ENCODE data around the gene SSBP4.

The SSBP4 gene

GRCh38 chr19:18443406-18443805, 24.2 kb downstream of the SSBP4 start:
- no peak for TF ChIP-seq CTCF (IDR thresholded peaks at IDR 0.05; ENCODE audit: low read depth, low read length)
- no peak overlapping the region for H3K4me3 ChIP-seq (replicated peaks in 1 of 2; ENCODE audit: low read depth in 2 of 2, low read length in 2 of 2)

GRCh38 chr19:18443831-18444230, 24.6 kb downstream of the SSBP4 start:
- DNase-seq (ENCODE audit: low read depth in 2 of 2) = no peak
- no peak for TF ChIP-seq CTCF (IDR thresholded peaks at IDR 0.05; ENCODE audit: low read depth, low read length)
- H3K4me3 ChIP-seq (replicated peaks in 1 of 2; ENCODE audit: low read depth in 2 of 2, low read length in 2 of 2) = no peak overlapping the region

More at GRCh38 chr19:18443406-18443805, 24.2 kb downstream of the SSBP4 start:
- DNase-seq (ENCODE audit: low read depth in 2 of 2) = no peak

GRCh38 chr19:18444513-18444912, 25.3 kb downstream of the SSBP4 start:
- no peak for TF ChIP-seq CTCF (IDR thresholded peaks at IDR 0.05; ENCODE audit: low read depth, low read length)
- DNase-seq (ENCODE audit: low read depth in 2 of 2) = no peak
- H3K4me3 ChIP-seq (replicated peaks in 1 of 2; ENCODE audit: low read depth in 2 of 2, low read length in 2 of 2) = no peak overlapping the region

GRCh38 chr19:18445262-18445948, 26.2 kb downstream of the SSBP4 start:
- DNase-seq (ENCODE audit: low read depth in 2 of 2) = no peak
- TF ChIP-seq CTCF (IDR thresholded peaks at IDR 0.05; ENCODE audit: low read depth, low read length) = no peak
- no peak overlapping the region for H3K4me3 ChIP-seq (replicated peaks in 1 of 2; ENCODE audit: low read depth in 2 of 2, low read length in 2 of 2)

- no peak for DNase-seq (ENCODE audit: low read depth in 2 of 2)
- TF ChIP-seq CTCF (IDR thresholded peaks at IDR 0.05; ENCODE audit: low read depth, low read length) = no peak
- H3K4me3 ChIP-seq (replicated peaks in 1 of 2; ENCODE audit: low read depth in 2 of 2, low read length in 2 of 2) = no peak overlapping the region
Measured at GRCh38 chr19:18446145-18446810, 27.1 kb downstream of the SSBP4 start.

- no peak for TF ChIP-seq CTCF (IDR thresholded peaks at IDR 0.05; ENCODE audit: low read depth, low read length)
- no peak overlapping the region for H3K4me3 ChIP-seq (replicated peaks in 1 of 2; ENCODE audit: low read depth in 2 of 2, low read length in 2 of 2)
- no peak for DNase-seq (ENCODE audit: low read depth in 2 of 2)
Measured at GRCh38 chr19:18446811-18447359, 27.7 kb downstream of the SSBP4 start.
